ENCODE results near the gene FNDC11. TPM values are rescaled to one million over a fixed set of nuclear protein-coding genes. Genes with fewer than 3 reads are reported as not detected.

FNDC11 gene
- total RNA-seq, 1 experiment from 2014 or later, result 0.05 TPM

DNA sequence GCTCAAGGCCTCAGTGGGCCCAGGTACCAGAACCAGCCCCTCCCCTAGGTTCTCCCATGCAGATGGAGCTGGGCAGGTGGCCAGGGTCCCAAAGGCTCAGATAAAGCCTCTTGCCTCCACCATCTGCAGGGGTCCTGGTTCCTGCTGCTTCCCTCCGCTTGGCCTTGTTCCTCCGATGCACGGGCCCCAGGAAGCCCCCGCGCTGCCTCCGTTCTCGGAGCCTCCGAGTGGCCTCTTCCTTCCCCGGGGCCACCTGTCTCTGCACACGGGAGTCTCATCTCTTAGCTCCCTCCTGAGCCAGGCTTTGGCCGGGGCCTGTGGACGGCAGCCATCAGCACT is 14.9 kb upstream of the FNDC11 start:
- no peak for DNase-seq (ENCODE audit: extremely low read depth, low read depth)

DNA sequence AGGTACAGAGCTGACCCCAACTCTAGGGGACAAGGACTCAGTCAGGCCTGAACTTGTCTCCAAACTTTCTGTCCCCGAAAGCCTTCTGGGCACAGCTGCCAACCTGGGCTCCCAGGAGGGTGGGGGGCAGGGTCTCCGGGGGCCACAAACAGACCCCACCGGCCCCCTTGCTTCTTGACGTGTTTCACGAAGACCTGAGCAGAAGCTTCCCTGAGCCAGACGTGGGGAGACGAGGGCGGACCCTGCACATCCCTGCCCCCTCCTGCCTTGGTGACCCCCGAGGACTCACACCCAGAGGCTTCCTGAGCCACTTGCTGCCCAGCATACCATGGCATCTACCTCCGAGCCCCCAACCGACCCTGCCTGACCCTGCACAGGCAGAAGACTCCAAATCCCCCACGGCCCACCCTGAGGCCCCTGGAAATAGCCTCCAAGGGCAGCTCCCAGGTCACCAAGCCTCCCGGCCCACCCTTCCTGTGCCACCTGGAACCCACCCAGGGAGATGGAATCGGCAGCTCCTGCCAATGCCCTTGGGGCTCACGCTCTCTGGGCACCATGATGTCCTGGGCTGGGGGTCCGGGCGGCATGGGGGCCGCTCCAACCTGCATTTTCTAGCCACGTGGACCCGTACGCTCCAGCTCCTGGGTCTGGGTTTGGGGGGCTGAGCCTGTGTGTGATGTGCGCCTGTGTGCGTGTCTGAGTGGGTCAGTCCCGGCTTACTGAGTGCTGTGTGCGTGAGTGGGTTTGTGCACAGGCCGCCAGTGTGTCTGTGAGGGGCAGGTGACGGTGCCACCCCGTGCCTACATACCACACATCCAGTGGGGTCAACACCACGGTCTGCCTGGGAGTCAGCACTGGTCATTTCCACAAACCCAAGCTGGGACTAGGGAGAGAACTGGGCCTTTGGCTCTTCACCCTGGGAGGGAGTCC is 14.3 kb upstream of the FNDC11 start:
- no peak for DNase-seq (ENCODE audit: extremely low read depth, low read depth)

DNA sequence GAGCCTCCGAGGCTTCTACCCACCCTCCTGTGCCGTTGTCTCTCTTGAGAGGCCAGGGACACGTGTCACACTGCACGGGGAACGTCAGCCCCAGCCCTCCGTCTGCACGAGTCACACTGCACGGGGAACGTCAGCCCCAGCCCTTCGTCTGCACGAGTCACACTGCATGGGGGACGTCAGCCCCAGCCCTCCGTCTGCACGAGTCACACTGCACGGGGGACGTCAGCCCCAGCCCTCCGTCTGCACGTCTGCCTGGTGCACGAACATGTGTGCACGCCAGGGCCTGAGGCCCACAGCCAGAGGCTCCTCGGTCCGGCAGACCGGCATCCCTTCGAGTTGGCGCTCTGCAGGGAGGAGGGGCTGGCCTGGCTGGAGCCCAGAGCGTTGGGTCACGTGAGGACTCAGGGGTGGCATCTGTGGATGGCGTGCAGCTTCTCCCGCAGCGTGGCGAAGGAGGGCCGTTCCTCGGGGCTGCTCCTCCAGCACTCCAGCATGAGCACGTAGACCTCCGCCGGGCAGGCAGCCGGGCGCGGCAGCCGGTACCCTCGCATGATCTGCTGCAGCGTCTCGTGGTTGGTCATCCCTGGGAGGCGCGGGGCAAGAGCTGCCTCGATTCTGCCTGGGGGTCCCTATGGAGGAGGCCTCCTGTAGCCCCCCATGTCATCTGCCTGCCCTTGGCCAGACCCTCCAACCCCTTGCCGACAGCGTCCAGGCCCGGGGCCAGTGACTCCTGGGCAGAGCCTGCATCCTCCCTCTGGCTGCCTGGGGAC is 13.4 kb upstream of the FNDC11 start:
- no peak for DNase-seq (ENCODE audit: extremely low read depth, low read depth)

DNA sequence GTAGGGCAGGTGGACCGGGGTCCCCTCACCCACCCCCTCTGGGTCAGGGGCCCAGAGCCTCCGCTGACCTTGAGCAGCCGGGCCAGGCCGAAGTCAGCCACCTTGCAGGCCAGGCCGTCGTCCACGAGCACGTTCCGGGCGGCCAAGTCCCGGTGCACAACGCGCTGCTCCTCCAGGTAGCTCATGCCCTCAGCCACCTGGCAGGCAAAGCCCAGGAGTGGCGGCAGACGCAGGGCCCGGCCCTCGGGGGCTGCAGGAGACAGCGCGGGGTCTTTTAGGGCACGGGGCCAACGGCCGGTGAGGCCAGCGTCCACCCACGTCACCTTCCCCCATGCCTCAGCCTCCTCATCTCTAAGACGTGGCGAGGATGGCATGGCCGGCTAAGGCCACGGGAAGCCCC is 12.6 kb upstream of the FNDC11 start:
- no peak for DNase-seq (ENCODE audit: extremely low read depth, low read depth)

DNA sequence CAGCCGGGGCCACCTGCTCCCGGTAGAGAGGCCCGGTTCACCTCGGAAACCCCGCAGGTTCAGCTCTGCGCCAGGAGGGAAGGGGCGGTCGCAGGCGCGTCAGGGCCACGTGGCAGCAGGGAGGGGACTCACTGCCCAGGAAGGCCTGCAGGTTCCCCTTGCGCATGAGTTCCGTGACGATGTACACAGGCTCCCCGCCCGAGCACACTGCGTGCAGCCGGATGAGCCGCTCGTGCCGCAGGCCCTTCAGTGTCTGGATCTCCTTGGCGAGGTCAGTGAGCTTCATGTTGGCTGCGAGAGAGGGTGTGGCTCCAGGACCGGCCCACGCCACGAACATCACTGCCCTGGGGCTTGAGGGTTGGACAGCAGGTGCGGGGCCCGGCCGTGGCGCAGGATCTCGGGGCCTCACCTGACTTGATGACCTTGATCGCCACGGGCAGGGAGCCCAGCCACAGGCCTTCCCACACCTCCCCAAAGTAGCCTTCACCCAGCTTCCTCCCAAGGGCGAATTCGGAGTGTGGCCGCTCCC is 11.9 kb upstream of the FNDC11 start:
- DNase-seq (ENCODE audit: extremely low read depth, low read depth), result no peak

DNA sequence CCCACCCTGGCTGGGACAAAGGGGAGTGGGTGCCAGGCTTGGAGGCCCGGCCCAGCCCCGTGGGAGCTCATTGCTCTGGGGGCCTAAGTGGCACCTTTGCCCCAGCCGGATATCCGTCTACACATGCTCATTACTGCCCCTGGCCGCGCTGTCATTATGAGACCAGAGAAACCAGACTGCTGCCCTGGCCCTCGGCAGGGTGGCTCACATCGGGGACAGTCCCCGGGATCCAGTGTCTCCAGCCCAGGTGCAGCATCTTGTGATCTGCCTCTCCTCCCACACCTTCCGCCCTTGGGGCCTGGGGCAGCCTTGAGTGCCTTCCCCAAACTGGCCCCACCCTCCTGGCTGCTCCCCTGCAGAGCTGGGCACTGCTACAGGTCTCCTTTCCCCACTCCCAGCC is 11.3 kb upstream of the FNDC11 start:
- no peak for DNase-seq (ENCODE audit: extremely low read depth, low read depth)

DNA sequence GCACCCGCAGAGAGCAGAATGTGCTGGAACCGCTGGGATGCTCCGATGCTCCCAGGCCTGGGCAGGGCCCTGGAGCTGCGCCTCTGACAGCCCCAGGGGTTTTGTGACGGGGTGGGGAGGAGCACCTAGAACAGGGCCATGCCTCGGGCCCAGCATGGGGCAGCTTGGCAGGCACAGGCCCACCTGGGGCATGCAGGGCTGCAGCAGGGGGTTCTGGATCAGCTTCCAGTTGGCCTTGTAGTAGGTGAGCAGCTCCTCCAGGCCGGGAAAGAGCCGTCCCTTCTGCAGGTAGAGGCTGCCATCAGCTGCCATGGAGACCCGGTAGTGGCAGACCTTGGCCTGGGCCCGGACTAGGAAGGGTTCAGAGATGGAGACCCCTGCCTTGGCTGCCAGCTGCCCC is 10.8 kb upstream of the FNDC11 start:
- no peak for DNase-seq (ENCODE audit: extremely low read depth, low read depth)

DNA sequence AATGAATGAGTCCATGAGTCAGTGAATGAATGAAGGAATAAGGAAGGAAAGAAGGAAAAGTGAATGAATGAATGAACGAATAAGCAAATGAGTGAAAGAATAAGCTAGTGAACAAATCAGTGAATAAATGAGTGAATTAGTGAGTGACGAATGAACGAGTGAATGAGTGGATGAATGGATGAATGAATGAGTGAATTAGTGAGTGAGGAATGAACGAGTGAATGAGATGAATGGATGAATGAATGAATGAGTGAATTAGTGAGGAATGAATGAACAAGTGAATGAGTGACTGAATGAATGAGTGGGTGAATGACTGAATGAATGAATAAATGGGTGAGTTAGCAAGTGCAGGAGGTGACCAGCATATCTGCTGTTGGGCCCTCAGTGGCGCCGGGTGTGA is 10.2 kb upstream of the FNDC11 start:
- DNase-seq (ENCODE audit: extremely low read depth, low read depth), result no peak

DNA sequence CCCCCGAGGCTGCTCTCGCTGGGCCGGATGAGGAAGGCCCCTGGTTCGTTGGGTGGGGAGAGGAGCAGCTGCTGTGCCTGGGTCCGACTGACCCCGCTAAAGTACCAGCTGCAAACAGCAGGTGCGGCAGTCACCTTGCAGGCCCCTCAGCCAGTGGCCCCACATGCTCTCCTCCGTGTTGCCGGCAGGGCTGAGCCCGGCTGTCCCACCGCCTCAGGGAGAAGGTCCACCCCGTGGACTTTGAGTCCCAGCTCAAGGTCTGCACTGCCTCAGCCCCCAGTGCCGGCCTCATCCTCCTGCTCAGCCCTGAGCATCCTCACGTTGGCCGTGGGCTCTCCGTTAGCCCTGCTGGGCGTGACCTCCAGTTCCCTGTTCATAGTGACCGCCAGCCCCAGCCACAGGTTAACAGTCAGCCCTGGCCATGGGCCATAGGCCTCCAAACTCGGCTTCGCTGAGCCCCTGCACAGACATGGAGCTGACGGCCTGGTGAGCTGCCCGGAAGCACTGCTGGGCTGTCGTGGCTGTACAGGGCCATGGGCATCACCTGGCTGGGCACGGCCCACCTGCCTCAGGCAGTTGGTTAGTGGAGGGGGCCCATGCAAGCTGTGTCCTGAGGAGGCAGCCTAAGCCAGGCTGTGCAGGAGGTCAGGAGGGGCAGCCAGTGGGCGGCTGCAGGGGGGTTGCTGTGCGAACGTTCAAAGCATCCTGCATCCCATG is 9.6 kb upstream of the FNDC11 start:
- DNase-seq (ENCODE audit: extremely low read depth, low read depth), result no peak

DNA sequence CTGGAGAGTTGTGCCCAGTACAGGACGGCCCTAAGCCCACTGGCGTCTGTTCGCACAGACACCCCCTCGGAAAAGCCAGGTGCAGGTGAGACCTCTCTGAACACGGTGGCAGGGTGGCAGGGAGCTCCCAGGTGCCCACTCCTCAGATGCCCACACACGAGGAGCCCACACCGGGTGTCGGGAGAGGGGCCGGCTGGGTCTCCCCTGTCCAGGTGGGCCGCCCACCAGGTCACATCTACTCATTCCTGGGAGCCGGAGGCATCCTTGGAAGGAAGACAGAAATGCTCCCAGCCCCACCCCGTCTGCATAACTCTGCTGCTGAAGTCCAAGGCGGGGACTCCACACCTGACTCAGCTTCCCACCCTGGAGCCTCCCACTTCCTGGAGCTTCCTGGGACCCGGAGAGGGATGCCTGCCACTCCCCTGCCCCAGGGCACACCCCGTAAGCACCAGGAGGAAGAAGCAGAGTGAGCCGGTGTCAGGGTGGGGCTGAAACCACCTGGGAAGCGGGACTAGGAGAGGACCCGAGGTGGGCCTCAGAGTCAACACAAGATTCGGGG is 8.9 kb upstream of the FNDC11 start:
- no peak for DNase-seq (ENCODE audit: extremely low read depth, low read depth)

DNA sequence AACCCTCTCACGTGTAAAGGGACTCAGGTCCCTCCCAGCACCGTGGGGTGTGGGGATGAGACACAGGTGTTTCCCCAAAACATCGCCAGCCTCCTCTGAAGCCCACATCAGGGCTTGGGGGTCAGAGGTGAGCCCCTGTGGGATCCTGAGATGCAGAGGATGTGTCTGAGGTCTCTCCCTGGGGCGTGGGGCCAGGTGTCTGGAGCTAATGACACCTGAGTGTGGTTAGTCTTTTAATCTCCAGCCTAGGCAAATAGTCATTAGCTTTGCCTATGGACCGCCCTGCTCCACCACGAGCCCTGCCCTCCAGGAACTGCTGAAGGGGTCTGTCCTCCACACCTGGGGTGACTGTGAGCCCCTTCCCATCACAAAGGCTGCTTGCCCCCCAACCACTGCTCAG is 8.1 kb upstream of the FNDC11 start:
- DNase-seq (ENCODE audit: extremely low read depth, low read depth), result no peak

DNA sequence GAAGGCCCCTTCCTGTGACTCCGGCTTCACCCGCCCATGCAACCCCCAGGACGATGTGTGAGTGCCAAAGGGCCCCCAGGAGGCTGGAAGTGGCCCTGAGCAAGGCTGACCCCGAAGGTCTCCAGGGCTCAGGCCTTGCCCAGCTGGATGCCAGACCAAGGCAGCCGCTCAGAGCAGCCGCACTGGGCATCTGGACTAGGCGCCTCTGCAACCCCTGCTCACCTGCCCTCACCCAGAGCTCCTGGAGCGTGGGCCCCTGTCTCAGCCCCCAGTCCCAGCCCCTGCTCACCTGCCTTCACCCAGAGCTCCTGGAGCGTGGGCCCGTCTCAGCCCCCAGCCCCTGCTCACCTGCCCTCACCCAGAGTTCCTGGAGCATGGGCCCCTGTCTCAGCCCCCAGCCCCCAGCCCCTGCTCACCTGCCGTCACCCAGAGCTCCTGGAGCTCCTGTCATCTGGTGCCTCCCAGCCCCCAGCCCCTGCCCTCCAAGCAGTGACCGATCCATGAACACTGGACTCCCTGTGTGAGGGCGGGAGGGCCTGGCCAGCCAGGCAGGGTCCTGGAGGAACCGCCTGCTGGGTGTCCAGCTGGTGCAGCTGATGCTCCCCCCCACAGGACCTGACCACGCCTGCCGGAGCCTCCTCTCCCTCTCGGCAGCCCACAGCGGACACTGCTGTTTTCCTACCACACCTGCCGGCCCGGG is 7.6 kb upstream of the FNDC11 start:
- DNase-seq (ENCODE audit: extremely low read depth, low read depth), result no peak

DNA sequence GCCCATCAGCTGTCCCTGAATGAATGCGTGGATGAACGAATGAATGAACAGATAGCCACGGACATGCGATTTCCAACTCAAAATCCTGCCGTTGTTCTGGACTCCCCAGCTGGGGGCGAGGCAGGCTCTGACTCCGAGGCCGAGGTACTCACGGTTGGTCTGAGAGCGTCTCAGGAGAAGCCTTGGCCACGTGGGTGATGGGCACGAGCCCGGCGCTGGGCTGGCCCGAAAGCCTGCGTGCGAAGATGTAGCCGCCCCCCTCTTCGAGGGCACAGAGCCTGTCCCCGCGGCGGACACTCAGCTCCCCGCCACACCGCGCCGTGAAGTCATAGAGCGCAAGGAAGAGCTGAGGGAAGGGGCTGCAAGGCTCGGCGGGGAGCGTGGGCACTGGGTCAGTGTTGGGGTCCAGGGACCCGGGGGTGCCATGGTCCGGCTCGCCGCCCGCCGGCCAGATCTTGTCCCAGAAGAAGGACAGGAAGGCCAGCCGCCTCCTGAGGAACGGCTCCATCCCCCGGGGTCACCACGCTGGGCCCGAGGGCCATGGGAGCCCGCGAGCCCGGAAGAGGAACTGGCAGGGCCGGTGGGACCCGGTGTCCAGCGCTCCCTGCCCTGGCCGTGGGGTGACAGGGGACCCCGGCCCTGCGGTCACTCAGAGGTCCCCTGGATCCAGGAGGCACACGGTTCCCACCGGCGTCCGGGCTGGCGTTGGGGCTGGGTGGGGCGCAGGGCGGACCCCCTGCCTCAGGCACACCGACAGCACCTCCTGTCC is 6.8 kb upstream of the FNDC11 start:
- DNase-seq (ENCODE audit: extremely low read depth, low read depth), result no peak

DNA sequence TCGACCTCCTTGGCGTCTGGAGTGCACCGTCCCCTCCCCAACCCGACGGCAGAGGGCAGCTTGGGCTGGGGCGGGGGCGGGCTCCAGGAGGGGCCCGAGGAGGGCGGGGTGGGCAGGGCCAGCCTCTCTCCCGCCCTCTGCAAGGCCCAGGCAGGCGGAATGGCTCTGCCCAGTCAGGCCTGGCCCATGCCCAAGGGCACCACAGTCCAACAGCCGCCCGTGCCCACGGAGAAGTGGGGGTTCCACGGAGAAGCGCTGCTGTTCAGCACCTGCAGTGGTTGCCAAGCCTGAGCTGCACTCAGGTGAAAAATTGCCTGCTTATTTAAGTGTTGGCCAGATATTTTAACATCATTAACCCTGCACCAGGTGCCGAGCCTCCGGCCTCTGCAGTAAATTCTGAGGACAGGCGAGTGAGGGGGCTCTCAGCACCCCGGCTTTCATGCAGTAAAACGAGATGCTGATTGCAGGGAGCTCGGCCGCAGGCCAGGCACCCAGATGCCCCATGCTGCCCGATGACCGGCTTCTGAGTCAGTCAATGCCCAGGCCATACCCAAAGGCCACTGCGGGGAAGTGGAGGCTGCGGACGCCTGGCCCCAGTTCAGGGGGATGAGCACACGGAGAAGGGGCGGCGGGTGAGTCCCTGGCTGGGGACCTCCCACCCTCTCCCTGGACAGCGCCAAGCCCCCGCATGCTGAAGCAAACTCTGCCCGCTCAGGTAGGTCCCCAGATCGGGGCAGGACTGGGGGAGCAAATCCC is 6.1 kb upstream of the FNDC11 start, which contains the start of gene SRMS:
Gene SRMS (minus strand): TSS at position 25 of the 756 bp plus-strand sequence. CDS start 286 bp downstream, outside the sequence.
- DNase-seq (ENCODE audit: extremely low read depth, low read depth), result no peak

DNA sequence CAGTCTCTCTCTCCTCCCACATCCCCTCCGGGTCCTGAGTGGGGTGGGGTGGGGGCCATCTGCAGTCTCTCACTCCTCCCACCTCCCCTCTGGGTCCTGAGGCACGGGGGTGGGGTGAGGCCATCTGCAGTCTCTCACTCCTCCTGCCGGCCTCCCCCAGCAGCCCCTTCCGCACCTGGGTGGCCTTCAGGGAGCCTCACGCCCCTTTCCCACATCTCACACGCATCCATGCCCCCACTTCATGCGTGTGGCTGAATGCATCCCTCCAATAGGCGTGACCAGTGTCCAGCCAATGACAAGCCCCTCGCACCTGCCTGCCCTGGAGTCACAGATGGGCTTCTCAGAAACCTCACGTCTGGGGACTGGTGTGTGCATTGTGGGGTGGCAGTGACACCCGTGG is 5.4 kb upstream of the FNDC11 start:
- DNase-seq (ENCODE audit: extremely low read depth, low read depth), result no peak

DNA sequence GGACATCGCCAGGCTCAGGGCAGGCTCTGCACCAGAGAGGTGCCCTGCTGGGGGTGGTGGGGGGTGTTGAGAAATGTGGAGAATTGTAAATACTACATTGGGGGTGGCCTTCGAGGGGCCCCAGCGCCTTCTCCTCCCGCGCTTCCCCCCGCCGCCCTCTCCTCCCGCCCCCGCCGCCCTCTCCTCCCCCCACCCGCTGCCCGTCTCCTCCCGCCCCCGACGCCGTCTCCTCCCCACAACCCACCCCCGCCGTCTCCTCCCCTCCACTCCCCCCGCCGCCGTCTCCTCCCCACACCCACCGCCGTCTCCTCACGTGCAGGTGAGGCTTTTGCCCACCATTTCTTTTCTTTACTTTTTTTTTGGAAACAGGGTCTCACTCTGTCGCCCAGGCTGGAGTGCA is 4.9 kb upstream of the FNDC11 start:
- DNase-seq (ENCODE audit: extremely low read depth, low read depth), result no peak

DNA sequence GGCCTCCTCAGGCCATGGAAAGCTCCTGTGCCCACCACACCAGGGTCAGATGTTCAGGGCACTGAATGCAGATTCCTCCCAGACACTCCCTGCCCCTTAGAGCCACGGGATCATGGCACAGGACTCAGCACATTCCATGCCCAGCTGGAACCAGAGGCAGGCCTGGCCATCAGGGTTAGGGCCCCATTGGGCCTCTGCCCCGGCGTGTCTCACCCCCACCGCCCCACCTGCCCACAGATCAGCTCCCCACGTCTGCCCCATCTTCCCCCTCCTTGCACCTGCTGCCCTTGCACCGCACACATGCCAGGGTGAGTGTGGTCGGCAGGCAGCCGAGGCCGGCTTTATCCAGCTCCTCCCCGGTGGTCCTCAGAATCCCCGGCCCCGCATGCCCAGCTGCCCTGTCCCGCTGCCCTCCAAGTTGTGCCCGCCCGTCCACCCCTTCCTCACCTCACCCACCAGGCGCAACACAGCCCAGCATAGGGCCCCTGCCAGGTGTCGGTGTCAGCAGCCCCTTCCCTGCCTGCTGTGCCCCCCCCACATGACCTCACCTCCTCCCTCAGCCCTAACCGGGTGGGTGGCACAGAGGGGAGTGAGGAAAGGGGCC is 4.2 kb upstream of the FNDC11 start:
- no peak for DNase-seq (ENCODE audit: extremely low read depth, low read depth)

DNA sequence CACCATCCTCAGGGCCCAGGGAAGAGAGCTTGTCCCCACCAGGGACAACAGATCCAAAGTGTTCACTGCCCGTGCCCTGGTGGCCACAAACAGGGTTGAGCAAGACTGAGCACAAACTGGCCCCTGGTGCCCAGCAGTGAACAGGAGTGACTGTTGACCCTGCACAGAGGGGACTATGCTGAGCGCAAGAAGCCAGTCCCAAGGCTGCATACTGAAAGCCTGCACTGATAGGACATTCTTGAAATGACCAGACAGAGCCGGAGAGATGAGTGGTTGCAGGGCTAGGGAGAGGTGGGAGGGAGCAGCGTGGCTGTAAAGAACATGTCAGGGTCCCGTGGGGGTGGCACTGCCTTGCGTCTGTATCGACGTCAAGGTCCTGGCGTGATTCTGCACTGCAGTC is 2.9 kb upstream of the FNDC11 start:
- no peak for DNase-seq (ENCODE audit: extremely low read depth, low read depth)

Data from NCI-H460 (cell line).